Hepatocyte (in vitro differentiated cells): ENCODE measurements around the gene FBXO36. TPM values are rescaled to one million over a fixed set of nuclear protein-coding genes. Genes with fewer than 3 reads are reported as not detected.
"Not testable (repeated sequence)": the region's sequence is repeated elsewhere in the genome, so short reads cannot be mapped to it uniquely, and the experiment has no call there.

Source experiments
- DNase-seq: peaks from one replicate; pipeline ENCODE4 v3.0.0-alpha.2; 2016; ENCODE audit warnings: low spot score
- H2AFZ ChIP-seq: fragments of 200-600 bp; sonication (generic); 2 replicates; pipeline ENCODE4 v1.6.0; 2016; ENCODE audit warnings: antibody characterized with exemption, mild to moderate bottlenecking
- H3K27ac ChIP-seq: fragments of 200-600 bp; sonication (generic); 2 replicates; pipeline ENCODE4 v1.5.1; 2016; ENCODE audit warnings: mild to moderate bottlenecking
- H3K27me3 ChIP-seq: fragments of 200-600 bp; sonication (generic); 2 replicates; pipeline ENCODE4 v1.6.1; 2016
- H3K36me3 ChIP-seq: fragments of 200-600 bp; sonication (generic); replicated peaks from 2 replicates; pipeline ENCODE4 v1.5.1; 2016; ENCODE audit warnings: low read depth; ENCODE audit not compliant: insufficient read depth
- H3K4me1 ChIP-seq: fragments of 200-600 bp; sonication (generic); 2 replicates; pipeline ENCODE4 v1.5.1; 2016; ENCODE audit warnings: mild to moderate bottlenecking, moderate library complexity; ENCODE audit not compliant: insufficient read depth
- H3K4me2 ChIP-seq: fragments of 200-600 bp; sonication (generic); 2 replicates; pipeline ENCODE4 v1.6.0; 2016
- H3K4me3 ChIP-seq: fragments of 200-600 bp; sonication (generic); 2 replicates; pipeline ENCODE4 v1.5.1; 2016; ENCODE audit warnings: mild to moderate bottlenecking
- H3K79me2 ChIP-seq: fragments of 200-600 bp; sonication (generic); 2 replicates; pipeline ENCODE4 v1.6.0; 2017; ENCODE audit warnings: mild to moderate bottlenecking
- H3K9me2 ChIP-seq: fragments of 200-600 bp; sonication (generic); replicated peaks from 2 replicates; pipeline ENCODE4 v1.6.0; 2017; ENCODE audit warnings: mild to moderate bottlenecking; ENCODE audit not compliant: insufficient read depth
- H3K9me3 ChIP-seq: fragments of 200-600 bp; sonication (generic); 2 replicates; pipeline ENCODE4 v1.5.1; 2016; ENCODE audit warnings: low read depth, mild to moderate bottlenecking
- H4K20me1 ChIP-seq: fragments of 200-600 bp; sonication (generic); 2 replicates; pipeline ENCODE4 v1.6.0; 2016; ENCODE audit warnings: mild to moderate bottlenecking; ENCODE audit not compliant: insufficient read depth, poor library complexity, severe bottlenecking
- EZH2 ChIP-seq: fragments of 200-600 bp; sonication (generic); IDR thresholded peaks from 2 replicates; pipeline ENCODE4 v1.6.1; 2016; ENCODE audit warnings: antibody characterized with exemption, mild to moderate bottlenecking, borderline replicate concordance
- EZH2phosphoT487 ChIP-seq: fragments of 200-600 bp; sonication (generic); IDR thresholded peaks from one replicate; pipeline ENCODE4 v1.6.1; 2018; ENCODE audit warnings: antibody characterized with exemption, mild to moderate bottlenecking, low read depth, moderate library complexity; ENCODE audit not compliant: unreplicated experiment, severe bottlenecking
- WGBS: methylation state at CpG from one replicate; pipeline ENCODE4 v1.1.6; 2016; ENCODE audit warnings: low lambda C conversion rate; ENCODE audit errors: missing lambda C conversion rate; 5-methylcytosine and 5-hydroxymethylcytosine counted together
- polyA plus RNA-seq: library from polyadenylated mRNA; unstranded; fragments of >200 nt; fragmentation: Nextera tagmentation; extraction: Ambion mirVana; gene quantifications from 2 replicates; pipeline ENCODE4 v1.2.1, GENCODE V29; 2016
- total RNA-seq: library from RNA; depleted of rRNA; stranded (reverse); fragments of >200 nt; gene quantifications from 2 replicates; pipeline ENCODE4 v1.2.3, GENCODE V29; 2014
- TF ChIP-seq, protein P1 (sequence below): fragments of 200-600 bp; sonication (generic); IDR thresholded peaks from 2 replicates; pipeline ENCODE4 v1.5.1; 2016; ENCODE audit warnings: antibody characterized with exemption, mild to moderate bottlenecking; ENCODE audit not compliant: poor library complexity

Gene FBXO36
- total and polyA plus RNA-seq, 2 experiments from 2014 or later, result 2.6 to 6.1 TPM

DNA sequence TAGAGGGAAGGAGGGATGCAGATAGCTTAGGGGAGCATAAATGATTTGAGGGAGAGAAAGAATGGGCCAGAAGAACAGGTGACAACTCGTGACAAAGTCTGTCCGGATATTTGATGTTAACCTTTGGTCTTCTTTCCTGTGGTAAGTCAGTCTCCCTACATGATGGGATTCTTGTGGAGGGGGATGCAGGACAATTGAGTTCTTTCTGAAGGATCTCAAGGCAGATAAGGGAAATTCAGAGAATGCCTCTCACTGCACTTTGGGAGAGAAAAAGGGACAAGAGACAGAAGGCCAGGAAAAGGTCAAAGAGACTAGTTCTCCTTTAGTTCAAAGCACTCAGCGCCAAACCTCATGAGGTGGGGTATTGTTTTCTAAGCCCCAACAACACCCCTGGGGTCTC, 34.2 kb downstream of the FBXO36 start:
- Histone ChIP-seq H3K9me2 (no peaks in the 10 kb centered on the region), H3K27me3 (no peaks in the 10 kb centered on the region), H2AFZ (no peak overlapping the region), H3K4me2 (no peak overlapping the region), H3K79me2 (no peaks in the 10 kb centered on the region), H3K9me3 (no peaks in the 10 kb centered on the region), H3K4me3 (no peak overlapping the region), H3K36me3 (no peaks in the 10 kb centered on the region), H4K20me1 (no peaks in the 10 kb centered on the region), H3K4me1 (no peaks in the 10 kb centered on the region), H3K27ac (no peak overlapping the region)
- DNase-seq, result no peak
- TF ChIP-seq EZH2phosphoT487 (no peak), EZH2 (no peak)
- TF ChIP-seq, protein P1, sequence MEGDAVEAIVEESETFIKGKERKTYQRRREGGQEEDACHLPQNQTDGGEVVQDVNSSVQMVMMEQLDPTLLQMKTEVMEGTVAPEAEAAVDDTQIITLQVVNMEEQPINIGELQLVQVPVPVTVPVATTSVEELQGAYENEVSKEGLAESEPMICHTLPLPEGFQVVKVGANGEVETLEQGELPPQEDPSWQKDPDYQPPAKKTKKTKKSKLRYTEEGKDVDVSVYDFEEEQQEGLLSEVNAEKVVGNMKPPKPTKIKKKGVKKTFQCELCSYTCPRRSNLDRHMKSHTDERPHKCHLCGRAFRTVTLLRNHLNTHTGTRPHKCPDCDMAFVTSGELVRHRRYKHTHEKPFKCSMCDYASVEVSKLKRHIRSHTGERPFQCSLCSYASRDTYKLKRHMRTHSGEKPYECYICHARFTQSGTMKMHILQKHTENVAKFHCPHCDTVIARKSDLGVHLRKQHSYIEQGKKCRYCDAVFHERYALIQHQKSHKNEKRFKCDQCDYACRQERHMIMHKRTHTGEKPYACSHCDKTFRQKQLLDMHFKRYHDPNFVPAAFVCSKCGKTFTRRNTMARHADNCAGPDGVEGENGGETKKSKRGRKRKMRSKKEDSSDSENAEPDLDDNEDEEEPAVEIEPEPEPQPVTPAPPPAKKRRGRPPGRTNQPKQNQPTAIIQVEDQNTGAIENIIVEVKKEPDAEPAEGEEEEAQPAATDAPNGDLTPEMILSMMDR, result no peak
- WGBS, result 76% methylated on average over 3 of the region's 3 CpGs

DNA sequence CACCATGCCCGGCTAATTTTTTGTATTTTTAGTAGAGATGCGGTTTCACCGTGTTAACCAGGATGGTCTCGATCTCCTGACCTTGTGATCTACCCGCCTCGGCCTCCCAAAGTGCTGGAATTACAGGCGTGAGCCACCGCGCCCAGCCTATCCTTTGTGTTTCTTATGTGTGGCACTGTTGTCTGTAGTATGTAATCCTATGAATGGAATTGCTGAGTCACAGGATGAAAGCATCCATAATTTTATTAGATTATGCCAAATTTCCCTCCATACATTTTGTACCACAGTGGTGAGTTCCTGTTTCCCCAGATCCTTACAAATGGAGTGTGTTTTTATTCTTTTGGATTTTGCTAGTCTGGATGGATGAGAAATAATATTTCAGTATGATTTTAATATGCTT, 41.3 kb downstream of the FBXO36 start:
- H3K27ac ChIP-seq, H2AFZ ChIP-seq, H3K9me2 ChIP-seq, H3K4me2 ChIP-seq, H3K9me3 ChIP-seq, H3K4me3 ChIP-seq, H3K79me2 ChIP-seq, H3K27me3 ChIP-seq, H3K36me3 ChIP-seq, DNase-seq, H4K20me1 ChIP-seq, H3K4me1 ChIP-seq: not testable (repeated sequence)
- WGBS, result 97% methylated on average over 9 of the region's 9 CpGs

DNA sequence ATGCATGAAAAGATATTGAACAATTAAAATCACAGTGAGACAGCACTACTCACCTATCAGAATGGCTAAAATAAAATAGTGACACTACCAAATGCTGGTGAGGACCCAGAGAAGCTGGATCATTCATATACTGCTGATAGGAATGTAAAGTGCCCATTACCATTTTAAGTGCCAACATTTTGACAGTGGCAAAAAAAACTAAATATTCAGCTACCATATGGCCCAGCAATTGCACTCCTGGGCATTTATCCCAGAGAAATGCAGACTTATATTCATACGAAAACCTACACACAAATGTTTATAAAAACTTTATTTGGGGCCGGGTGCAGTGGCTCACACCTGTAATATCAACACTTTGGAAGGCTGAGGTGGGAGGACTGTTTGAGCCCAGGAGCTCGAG, 47.6 kb downstream of the FBXO36 start:
- TF ChIP-seq EZH2phosphoT487 (no peak), EZH2 (no peak)
- TF ChIP-seq, protein P1, result no peak
- no peaks in the 10 kb centered on the region for H3K9me2 ChIP-seq
- H3K79me2 ChIP-seq, result no peaks in the 10 kb centered on the region
- H4K20me1 ChIP-seq, result no peaks in the 10 kb centered on the region
- H2AFZ ChIP-seq, result no peak overlapping the region
- H3K4me2 ChIP-seq, result no peak overlapping the region
- no peaks in the 10 kb centered on the region for H3K36me3 ChIP-seq
- H3K4me1 ChIP-seq, result no peaks in the 10 kb centered on the region
- no peak overlapping the region for H3K27ac ChIP-seq
- no peak overlapping the region for H3K4me3 ChIP-seq
- WGBS, result 67% methylated on average over 3 of the region's 3 CpGs
- H3K27me3 ChIP-seq, result no peaks in the 10 kb centered on the region
- no peaks in the 10 kb centered on the region for H3K9me3 ChIP-seq
- DNase-seq, result no peak

DNA sequence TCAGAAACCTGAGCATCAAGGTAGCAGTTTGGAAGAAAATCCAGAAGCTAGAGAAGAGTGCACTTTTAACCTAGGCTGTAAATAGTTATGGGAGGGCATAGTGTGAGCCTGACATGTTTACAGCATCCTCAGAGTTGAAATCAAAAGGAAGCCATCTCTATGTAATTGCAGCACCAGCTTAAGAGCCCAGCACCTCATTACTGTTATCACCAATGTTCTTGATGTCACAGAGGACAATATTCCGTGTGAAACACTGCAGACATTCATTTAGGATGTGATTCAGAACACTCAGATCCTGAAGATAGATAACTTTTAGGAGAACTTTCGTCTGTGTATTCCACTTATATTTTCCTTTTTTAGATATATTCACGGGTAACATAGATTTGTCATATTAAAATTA, 48.1 kb downstream of the FBXO36 start:
- H3K79me2 ChIP-seq, result no peaks in the 10 kb centered on the region
- H3K9me2 ChIP-seq, result no peaks in the 10 kb centered on the region
- no peak for DNase-seq
- no peaks in the 10 kb centered on the region for H3K27me3 ChIP-seq
- no peaks in the 10 kb centered on the region for H3K4me1 ChIP-seq
- H3K4me2 ChIP-seq, result no peak overlapping the region
- H3K27ac ChIP-seq, result no peak overlapping the region
- no peak overlapping the region for H3K4me3 ChIP-seq
- TF ChIP-seq, protein P1, result no peak
- TF ChIP-seq EZH2 (no peak), EZH2phosphoT487 (no peak)
- no peaks in the 10 kb centered on the region for H4K20me1 ChIP-seq
- 55% methylated on average over 3 of the region's 3 CpGs for WGBS
- H2AFZ ChIP-seq, result no peak overlapping the region
- H3K36me3 ChIP-seq, result no peaks in the 10 kb centered on the region
- H3K9me3 ChIP-seq, result no peaks in the 10 kb centered on the region
